Hair follicular keratinocyte (primary cell): ENCODE measurements around the gene ZNF740. TPM values are rescaled to one million over a fixed set of nuclear protein-coding genes. Genes with fewer than 3 reads are reported as not detected.

ENCODE experiments used
- total RNA-seq: library from RNA; depleted of rRNA; stranded (reverse); fragments of >200 nt; gene quantifications from 2 replicates; pipeline ENCODE4 v1.2.3, GENCODE V29; 2015

ZNF740 gene, protein sequence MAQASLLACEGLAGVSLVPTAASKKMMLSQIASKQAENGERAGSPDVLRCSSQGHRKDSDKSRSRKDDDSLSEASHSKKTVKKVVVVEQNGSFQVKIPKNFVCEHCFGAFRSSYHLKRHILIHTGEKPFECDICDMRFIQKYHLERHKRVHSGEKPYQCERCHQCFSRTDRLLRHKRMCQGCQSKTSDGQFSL
- total RNA-seq: 3.8 and 8.4 TPM in 2 replicates

DNA sequence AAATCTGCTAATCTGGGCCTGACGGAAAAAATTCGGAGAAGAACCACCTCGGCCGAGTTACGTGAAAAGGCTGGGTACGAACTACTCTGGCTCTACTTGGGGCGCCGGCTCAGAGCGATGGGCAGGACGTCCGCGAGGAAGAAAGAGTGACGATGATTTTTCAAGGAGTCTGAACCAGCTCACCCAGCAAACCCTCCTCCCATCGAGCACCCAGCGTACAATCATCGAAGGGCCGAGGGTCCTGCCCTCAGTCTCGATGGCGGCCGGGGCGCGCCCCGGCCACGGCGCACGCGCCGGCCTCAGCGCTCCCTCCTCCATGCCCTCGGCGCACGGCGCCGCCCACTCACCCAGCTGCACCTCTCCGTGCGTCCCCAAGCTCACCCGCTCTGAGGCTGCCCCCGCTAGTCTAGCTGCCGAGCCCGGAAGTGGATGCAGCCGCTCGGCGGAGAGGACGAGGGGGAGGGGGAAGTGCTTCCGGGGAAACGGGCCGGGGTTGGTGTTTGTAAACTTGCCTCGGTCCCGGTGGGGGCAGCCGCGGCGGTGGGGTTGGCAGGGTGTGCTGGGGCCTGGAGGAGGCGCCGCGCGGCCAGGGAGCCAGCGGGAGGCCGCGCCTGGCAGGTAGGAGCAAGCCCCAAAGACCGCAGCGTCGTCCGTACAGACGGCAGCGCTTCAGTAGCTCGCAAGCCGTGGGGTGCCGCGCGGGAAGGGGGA lies at the start of gene ZNF740, which contains the start of gene CSAD:
Gene ZNF740, plus strand, starts transcription at position 503 of the 711 bp plus-strand sequence. CDS start 1,262 bp downstream, outside the sequence.
Gene CSAD, minus strand, starts transcription at position 706 of the 711 bp plus-strand sequence. CDS start 7,455 bp downstream, outside the sequence.

DNA sequence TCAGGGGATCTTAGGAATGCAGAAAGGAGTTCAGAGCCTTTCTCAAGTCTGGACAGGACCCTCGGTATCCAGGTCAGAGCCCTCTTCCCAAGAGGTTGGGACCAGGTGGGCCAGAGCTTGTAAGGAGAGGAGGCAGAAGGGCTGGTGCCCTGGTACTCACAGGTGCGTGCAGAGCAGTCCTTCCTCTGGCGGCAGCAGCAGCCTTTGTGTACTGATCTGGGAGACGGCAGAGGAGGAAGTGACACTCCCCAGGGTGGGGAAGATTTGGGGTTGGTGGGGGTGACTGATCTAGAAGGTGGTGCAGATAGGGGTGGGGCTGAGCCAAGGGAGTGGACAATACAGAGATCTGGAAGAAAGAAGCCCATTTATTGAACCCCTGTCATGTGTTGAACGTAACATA lies 26.5 kb downstream of the ZNF740 start, which contains the start of gene ITGB7:
Gene ITGB7, minus strand, starts transcription at position 210 of the 400 bp plus-strand sequence. CDS start 6,808 bp downstream, outside the sequence.

DNA sequence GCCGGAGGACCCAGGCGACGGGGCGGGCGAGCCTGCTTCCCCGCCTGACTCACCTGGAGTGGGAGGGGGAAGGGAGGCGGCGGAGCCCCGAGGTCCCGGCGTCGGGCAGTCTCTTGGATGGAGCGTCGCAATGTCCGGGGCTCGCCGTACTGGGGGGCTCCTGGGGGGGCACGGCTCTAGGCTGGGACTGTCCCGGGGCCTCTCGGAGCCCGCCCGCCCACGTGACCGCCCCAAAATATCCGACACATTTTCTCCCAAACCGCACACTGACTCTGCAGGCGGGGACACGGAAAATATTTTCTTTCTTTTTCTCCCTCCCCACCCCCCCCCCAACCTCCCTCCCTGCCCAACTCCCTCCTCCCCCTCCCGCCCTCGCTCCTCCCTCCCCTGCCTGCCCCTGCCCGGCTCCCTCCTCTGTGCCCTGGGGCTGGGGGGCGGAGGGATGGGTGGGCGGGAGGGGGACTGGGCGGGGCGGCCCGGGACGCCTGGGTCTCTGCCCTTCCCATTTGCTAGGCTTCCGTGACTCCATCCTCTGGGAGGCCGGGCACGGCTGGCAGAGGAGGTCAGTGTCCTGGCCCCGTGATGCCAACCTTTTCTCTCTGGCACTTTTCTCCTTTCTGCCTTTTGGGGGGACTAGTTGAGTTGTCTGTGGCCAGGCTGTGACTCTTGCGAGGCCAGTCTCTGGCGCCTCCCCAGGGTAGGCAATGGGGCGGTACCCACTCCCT lies 51.6 kb downstream of the ZNF740 start, which contains the start of gene RARG:
Gene RARG, minus strand, starts transcription at position 289 of the 725 bp plus-strand sequence. CDS start 4,664 bp downstream, outside the sequence.

Other genes with a start within 250 kb of the ZNF740 start
- 427 and 525 TPM in 2 replicates for gene KRT18, start 231.6 kb upstream of the ZNF740 start, total RNA-seq
- 424 and 580 TPM in 2 replicates for gene EIF4B, start 174.3 kb upstream of the ZNF740 start, total RNA-seq
- gene TNS2, start 130.7 kb upstream of the ZNF740 start, total RNA-seq: 3.0 and 3.9 TPM in 2 replicates
- gene SPRYD3, start 101.3 kb upstream of the ZNF740 start, total RNA-seq: 40.6 and 40.7 TPM in 2 replicates
- 93.5 and 128 TPM in 2 replicates for gene IGFBP6, start 83.1 kb upstream of the ZNF740 start, total RNA-seq
- gene SOAT2, start 77.2 kb upstream of the ZNF740 start, total RNA-seq: not detected in 2 replicates
- gene CSAD, start 203 bp downstream of the ZNF740 start, total RNA-seq: 1.4 and 4.5 TPM in 2 replicates
- 0.04 and 1.6 TPM in 2 replicates for gene ITGB7, start 26.5 kb downstream of the ZNF740 start, total RNA-seq
- 32.6 and 46.6 TPM in 2 replicates for gene RARG, start 51.5 kb downstream of the ZNF740 start, total RNA-seq
- gene ESPL1, start 87.6 kb downstream of the ZNF740 start, total RNA-seq: 7.3 and 15.2 TPM in 2 replicates
- gene PFDN5, start 114.8 kb downstream of the ZNF740 start, total RNA-seq: 366 and 370 TPM in 2 replicates
- 57.2 and 61.8 TPM in 2 replicates for gene MYG1, start 119.0 kb downstream of the ZNF740 start, total RNA-seq
- gene AAAS, start 140.9 kb downstream of the ZNF740 start, total RNA-seq: 44.7 and 75.2 TPM in 2 replicates
- gene SP7, start 155.6 kb downstream of the ZNF740 start, total RNA-seq: not detected in 2 replicates
- gene SP1, start 199.5 kb downstream of the ZNF740 start, total RNA-seq: 27.3 and 31.1 TPM in 2 replicates
- not detected in 2 replicates for gene AMHR2, start 243.1 kb downstream of the ZNF740 start, total RNA-seq